BLaER1 treated with 17β-estradiol and CSF1 and Interleukin-3, amounts not matched to agents 10 nM and 100 nM (cell line): ENCODE data around the gene MLPH.

Experiments
- H3K27ac ChIP-seq, 11 experiments: shearing (Covaris generic); formaldehyde crosslinking; 2 replicates each; pipeline ENCODE4 v1.8.1; 2022
- H3K27me3 ChIP-seq, 11 experiments: shearing (Covaris generic); formaldehyde crosslinking; 2 replicates each; pipeline ENCODE4 v1.8.1; 2022
- H3K36me3 ChIP-seq, 11 experiments: shearing (Covaris generic); formaldehyde crosslinking; 2 replicates each; pipeline ENCODE4 v1.8.1; 2022
- H3K4me1 ChIP-seq, 10 experiments: shearing (Covaris generic); formaldehyde crosslinking; 2 replicates each; pipeline ENCODE4 v1.8.1; 2022
- H3K4me2 ChIP-seq, 11 experiments: shearing (Covaris generic); formaldehyde crosslinking; 2 replicates each; pipeline ENCODE4 v1.8.1; 2022
- H3K4me3 ChIP-seq, 10 experiments: shearing (Covaris generic); formaldehyde crosslinking; 2 replicates each; pipeline ENCODE4 v1.8.1; 2022
- H3K9ac ChIP-seq, 11 experiments: shearing (Covaris generic); formaldehyde crosslinking; 2 replicates each; pipeline ENCODE4 v1.8.1; 2022
- H3K9me3 ChIP-seq, 11 experiments: shearing (Covaris generic); formaldehyde crosslinking; replicated peaks in 1 of 11; 2 replicates each; pipeline ENCODE4 v1.8.1; 2022
- H4K20me1 ChIP-seq, 11 experiments: shearing (Covaris generic); formaldehyde crosslinking; 2 replicates each; pipeline ENCODE4 v1.8.1; 2022
- Cebpa-rat ChIP-seq, 11 experiments: shearing (Covaris generic); IDR thresholded peaks; 2 replicates each; pipeline ENCODE4 v1.8.1; 2022

MLPH gene

DNA sequence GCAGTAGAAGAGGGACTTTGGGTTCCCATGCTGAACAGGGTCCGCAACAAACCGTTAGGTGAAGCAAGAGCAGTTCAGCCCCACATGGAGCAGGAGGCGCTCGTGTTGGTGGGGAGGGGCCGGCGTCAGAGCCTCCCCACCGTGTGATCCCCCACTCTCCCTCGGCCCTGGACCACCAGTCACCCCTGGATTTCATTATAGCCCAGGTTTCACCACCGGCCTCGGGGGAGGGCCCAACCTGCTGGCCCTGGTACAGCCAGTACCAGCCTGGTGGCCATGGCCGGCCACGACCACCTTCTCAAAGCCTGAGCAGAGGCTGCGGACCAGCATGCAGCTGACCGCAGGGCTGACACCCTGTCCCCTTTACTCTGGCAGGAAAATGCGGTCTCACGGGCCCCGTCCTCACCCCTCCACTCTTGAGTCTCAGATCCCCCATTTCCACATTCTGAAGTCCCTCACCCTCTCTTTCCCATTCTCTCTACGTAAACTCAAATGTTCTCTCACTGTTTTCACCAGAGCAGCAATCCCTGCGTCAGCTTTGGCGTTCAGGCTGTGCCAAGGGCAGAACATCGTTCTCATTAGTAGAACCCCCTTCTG, 8.6 kb downstream of the MLPH start:
- H3K4me1 ChIP-seq, result peaks cover 24 to 46% (median 43%) of the 10 kb centered on the region in 10 experiments
- H3K4me2 ChIP-seq, result peak overlapping the region; percentile 34 to 85 (median 79); a peak in 21 of 22 replicates
- no peak for TF ChIP-seq Cebpa-rat (IDR thresholded peaks at IDR 0.05)
- H3K27me3 ChIP-seq, result no peaks in the 10 kb centered on the region
- H3K36me3 ChIP-seq, result peaks cover 0 to 8% (median 0%) of the 10 kb centered on the region in 11 experiments; a peak in 1 of 22 replicates
- no peaks in the 10 kb centered on the region for H4K20me1 ChIP-seq
- H3K9ac ChIP-seq, result peak overlapping the region in 7 of 11 experiments; percentile 15 to 68 (median 61); a peak in 13 of 22 replicates
- H3K27ac ChIP-seq, result peak overlapping the region in 9 of 11 experiments; percentile 10 to 83 (median 69); a peak in 17 of 22 replicates
- H3K4me3 ChIP-seq, result no peak overlapping the region
- H3K9me3 ChIP-seq, result peaks cover 27 to 38% (median 34%) of the 10 kb centered on the region in 11 experiments

DNA sequence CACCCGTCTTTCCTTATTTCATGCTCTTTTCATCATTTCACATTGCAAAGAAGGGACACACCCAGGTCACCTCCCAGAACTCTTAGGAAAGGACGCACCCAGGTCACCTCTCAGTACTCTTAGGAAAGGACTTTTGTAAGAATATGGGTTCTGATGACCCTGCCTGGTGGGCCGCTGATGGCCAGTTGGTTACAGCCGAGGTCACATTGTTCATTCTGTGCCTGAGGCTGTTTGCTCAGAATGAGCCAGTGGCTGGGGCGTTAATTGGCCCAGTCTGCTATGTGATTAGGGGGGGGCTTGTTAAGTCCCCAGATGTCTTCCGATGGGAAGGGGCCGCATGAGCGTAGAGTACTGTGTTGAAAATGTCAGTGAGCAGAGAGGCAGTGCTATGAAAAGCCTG, 9.4 kb downstream of the MLPH start:
- Histone ChIP-seq H3K4me2 (peak overlapping the region; percentile 26 to 85 (median 79)), H3K4me1 (peaks cover 32 to 54% (median 51%) of the 10 kb centered on the region in 10 experiments), H4K20me1 (no peaks in the 10 kb centered on the region), H3K9me3 (peaks cover 19 to 30% (median 26%) of the 10 kb centered on the region in 11 experiments), H3K36me3 (peaks cover 0 to 7% (median 0%) of the 10 kb centered on the region in 11 experiments; a peak in 1 of 22 replicates), H3K4me3 (no peak overlapping the region), H3K9ac (peak overlapping the region in 8 of 11 experiments; percentile 15 to 68 (median 56); a peak in 11 of 22 replicates), H3K27me3 (no peaks in the 10 kb centered on the region), H3K27ac (peak overlapping the region in 9 of 11 experiments; percentile 10 to 83 (median 69); a peak in 17 of 22 replicates)
- no peak for TF ChIP-seq Cebpa-rat (IDR thresholded peaks at IDR 0.05)

DNA sequence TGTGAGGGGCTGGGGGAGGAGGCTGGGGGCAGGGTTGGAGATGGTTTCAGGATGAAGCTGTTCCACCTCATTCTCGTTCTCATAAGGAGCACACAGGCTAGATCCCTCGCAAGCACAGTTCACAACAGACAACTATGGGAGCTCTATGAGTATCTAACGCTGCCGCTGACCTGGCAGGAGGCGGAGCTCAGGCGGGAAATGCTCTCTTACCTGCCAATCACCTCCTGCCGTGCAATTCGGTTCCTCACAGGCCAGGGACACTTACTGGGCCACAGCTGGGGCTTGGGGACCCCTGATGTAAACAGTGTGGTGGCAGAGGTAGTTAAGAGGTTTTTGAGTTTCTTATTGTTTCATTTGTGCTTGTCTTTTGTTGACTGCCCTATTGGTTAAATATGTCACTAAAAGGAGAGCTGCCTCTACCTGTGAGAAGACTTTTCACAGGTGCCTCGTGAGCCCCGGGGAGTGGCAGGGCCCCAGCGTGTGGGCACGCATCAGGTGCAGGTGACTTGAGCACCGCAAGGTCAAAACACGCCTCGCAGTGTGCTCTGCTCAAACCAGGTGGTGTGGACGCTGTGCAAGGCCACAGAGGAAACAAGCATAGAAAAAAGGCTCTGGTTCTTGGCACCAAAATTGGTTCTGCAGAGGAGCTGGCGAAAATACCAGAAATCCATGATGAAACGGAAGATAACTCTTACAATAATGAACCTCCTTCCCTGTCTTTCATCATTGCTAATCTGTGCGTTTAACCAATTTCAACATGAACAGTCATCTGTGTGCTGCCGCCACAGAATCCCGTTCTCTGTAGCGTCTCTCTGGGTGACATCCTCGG, 10.2 kb downstream of the MLPH start:
- H3K36me3 ChIP-seq, result no peaks in the 10 kb centered on the region; a peak in 1 of 22 replicates
- TF ChIP-seq Cebpa-rat (IDR thresholded peaks at IDR 0.05), result no peak
- H3K4me2 ChIP-seq, result peak overlapping the region; percentile 57 to 85 (median 79); a peak in 21 of 22 replicates
- peaks cover 11 to 22% (median 18%) of the 10 kb centered on the region in 11 experiments for H3K9me3 ChIP-seq
- H3K9ac ChIP-seq, result peak overlapping the region in 2 of 11 experiments; percentile 61 to 68; a peak in 2 of 22 replicates
- H3K4me1 ChIP-seq, result peaks cover 32 to 61% (median 53%) of the 10 kb centered on the region in 10 experiments
- no peak overlapping the region for H3K4me3 ChIP-seq
- H3K27me3 ChIP-seq, result no peaks in the 10 kb centered on the region
- no peaks in the 10 kb centered on the region for H4K20me1 ChIP-seq
- peak overlapping the region in 8 of 11 experiments; percentile 54 to 83 (median 69); a peak in 14 of 22 replicates for H3K27ac ChIP-seq

DNA sequence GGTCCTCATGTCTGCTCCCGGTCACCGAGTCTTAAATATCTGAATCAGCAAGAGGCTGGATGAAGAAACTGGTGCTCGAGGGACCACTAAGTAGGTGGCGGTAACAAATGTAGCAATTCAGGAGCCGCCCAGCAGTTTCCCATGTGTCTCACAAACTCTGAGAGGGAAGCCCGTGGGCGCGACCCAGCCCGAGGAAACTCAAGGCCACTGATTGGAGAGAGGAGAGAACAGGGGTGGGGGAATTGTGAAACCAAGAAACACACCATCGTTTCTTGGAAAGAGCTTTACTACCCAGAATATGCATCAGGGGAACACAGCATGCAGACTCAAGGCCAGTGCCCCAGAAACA, 10.8 kb downstream of the MLPH start:
- H3K9ac ChIP-seq, result no peak overlapping the region
- H3K36me3 ChIP-seq, result no peaks in the 10 kb centered on the region; a peak in 1 of 22 replicates
- peak in 1 of 11 experiments; percentile 63; a peak in 2 of 22 replicates for TF ChIP-seq Cebpa-rat (IDR thresholded peaks at IDR 0.05)
- H3K4me2 ChIP-seq, result peak overlapping the region; percentile 57 to 85 (median 79); a peak in 20 of 22 replicates
- H4K20me1 ChIP-seq, result no peaks in the 10 kb centered on the region
- H3K27ac ChIP-seq, result peak overlapping the region in 6 of 11 experiments; percentile 32 to 82 (median 69); a peak in 8 of 22 replicates
- H3K9me3 ChIP-seq, result peaks cover 5 to 16% (median 12%) of the 10 kb centered on the region in 11 experiments
- H3K27me3 ChIP-seq, result no peaks in the 10 kb centered on the region
- no peak overlapping the region for H3K4me3 ChIP-seq
- H3K4me1 ChIP-seq, result peaks cover 32 to 67% (median 53%) of the 10 kb centered on the region in 10 experiments

DNA sequence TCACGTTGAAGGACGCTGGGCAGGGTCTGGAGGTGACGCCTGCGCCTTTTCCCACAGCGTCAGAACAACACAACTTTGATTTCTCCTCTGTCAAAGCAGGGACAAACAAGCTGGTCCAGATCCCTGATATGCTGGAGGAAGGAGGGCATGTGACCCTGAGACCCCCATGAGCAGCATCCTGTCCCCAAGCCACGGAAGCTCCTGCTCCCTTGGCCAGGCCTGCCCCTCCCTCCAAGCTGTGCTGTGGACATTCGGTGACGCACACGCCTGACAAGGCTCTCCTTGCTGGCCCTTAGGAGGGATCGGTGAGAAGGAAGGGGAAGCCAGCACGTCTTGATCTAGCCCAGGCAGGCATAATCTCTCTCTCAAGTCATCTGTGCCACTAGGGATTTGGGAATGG, 11.3 kb downstream of the MLPH start:
- Histone ChIP-seq H3K4me3 (no peak overlapping the region), H3K27me3 (no peaks in the 10 kb centered on the region), H3K9me3 (peaks cover under 1 to 10% (median 6%) of the 10 kb centered on the region in 11 experiments; a peak in 16 of 22 replicates), H3K36me3 (no peaks in the 10 kb centered on the region), H4K20me1 (no peaks in the 10 kb centered on the region), H3K4me1 (peaks cover 32 to 72% (median 53%) of the 10 kb centered on the region in 10 experiments), H3K9ac (no peak overlapping the region), H3K27ac (peak overlapping the region in 6 of 11 experiments; percentile 3 to 80 (median 37); a peak in 8 of 22 replicates), H3K4me2 (peak overlapping the region; percentile 57 to 85 (median 79); a peak in 18 of 22 replicates)
- TF ChIP-seq Cebpa-rat (IDR thresholded peaks at IDR 0.05), result no peak

DNA sequence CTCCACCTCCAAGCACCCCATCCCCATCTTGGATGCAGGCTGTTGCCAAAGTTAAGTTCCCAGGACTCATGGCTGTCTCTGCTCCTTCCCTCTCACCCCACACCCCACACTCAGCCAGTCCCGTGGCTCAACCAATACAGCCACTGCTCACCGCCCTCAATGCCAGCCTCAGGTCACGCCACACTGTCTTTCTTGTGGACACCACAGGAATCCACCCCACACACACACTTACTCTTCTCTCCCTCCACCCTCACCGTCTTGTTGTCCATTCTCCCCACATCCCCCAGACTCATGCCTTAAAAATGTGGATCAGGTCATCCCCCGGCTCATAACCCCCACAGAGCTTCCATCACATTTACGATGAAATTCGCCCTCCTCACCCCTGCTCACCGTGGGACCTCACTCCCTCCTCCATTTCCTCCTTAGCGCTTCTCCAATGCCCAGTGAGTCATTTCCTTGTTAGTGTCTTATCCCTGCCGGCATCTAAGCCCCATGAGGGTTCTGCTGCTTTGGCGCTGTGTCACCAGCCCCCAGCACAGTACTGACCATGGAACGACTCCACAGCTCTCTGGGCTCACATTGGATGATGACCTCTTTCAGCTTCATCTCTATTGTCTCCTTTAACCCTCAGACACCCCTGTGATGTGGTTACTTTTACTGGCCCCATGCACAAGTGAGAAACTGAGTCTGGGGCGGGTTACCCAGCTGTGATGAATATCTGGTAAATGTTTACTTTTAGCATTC, 13.8 kb downstream of the MLPH start:
- Histone ChIP-seq H3K27ac (peak overlapping the region in 1 of 11 experiments; percentile 10; a peak in 2 of 22 replicates), H3K4me1 (peaks cover 24 to 70% (median 42%) of the 10 kb centered on the region in 10 experiments)

DNA sequence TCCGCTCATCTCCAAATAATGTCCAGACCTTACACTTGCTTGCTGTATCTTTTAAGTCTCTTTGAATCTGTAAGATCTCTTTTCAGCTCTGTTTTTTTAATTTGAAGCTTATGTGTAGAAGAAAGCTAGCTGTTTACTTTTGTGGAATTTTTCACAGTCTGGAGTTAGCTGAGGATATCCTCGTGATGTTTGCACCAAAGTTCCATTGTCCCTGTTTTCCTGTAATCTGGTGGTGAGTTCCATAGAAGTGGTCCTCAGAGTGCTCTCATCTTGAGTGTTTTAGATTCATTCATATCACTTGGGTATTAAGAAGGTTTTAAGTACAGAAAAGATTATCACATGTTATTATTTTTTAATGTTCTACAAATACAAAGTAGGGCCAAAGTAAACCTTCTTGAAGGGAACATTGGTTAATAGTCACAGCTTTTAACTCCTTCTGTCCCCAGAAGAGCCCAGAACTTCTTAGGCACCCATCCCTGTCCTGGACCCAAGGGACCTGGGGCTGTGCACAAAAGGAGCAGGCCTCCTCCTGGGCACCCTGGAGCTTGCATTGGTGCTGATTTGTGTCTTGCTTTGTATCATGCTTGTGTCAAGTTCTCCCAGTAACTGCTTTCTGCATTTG, 15.0 kb downstream of the MLPH start:
- Histone ChIP-seq H3K4me3 (no peak overlapping the region), H3K27ac (no peak overlapping the region), H4K20me1 (no peaks in the 10 kb centered on the region), H3K9me3 (peaks cover 0 to 16% (median 7%) of the 10 kb centered on the region in 11 experiments; a peak in 12 of 22 replicates), H3K36me3 (no peaks in the 10 kb centered on the region), H3K4me2 (peak overlapping the region in 3 of 11 experiments; percentile 9 to 43 (median 14); a peak in 3 of 22 replicates), H3K27me3 (peaks cover 0 to 8% (median 3%) of the 10 kb centered on the region in 11 experiments; a peak in 11 of 22 replicates), H3K4me1 (peaks cover 13 to 59% (median 32%) of the 10 kb centered on the region in 10 experiments), H3K9ac (no peak overlapping the region)
- no peak for TF ChIP-seq Cebpa-rat (IDR thresholded peaks at IDR 0.05)

More for the DNA sequence above, 13.8 kb downstream of the MLPH start:
- Histone ChIP-seq H3K36me3 (no peaks in the 10 kb centered on the region), H3K4me2 (peak overlapping the region; percentile 34 to 85 (median 55); a peak in 21 of 22 replicates), H3K9ac (no peak overlapping the region), H3K4me3 (no peak overlapping the region), H3K9me3 (peaks cover 0 to 8% (median 0%) of the 10 kb centered on the region in 11 experiments; a peak in 2 of 22 replicates), H4K20me1 (no peaks in the 10 kb centered on the region), H3K27me3 (no peaks in the 10 kb centered on the region)
- no peak for TF ChIP-seq Cebpa-rat (IDR thresholded peaks at IDR 0.05)

DNA sequence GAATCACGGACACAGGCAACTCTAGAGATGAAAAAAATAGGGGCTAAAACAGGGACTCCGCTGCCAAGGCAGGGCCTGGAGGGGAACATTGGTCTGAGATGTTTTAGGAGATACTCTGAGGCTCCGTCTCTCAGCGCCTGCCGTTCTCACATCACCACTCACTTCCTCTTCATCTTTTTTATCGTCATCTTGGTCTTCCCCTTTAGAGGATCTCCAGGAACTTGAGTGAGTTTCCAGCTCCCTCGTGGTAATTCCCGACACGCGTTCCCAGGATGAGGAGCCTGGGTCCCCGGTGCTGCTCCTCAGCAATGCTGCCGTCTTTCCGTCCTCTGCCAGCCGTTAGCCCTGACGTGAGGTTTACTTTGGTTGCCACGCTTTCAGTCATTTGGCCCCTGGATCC, 16.1 kb downstream of the MLPH start:
- Histone ChIP-seq H3K4me1 (peaks cover 7 to 47% (median 21%) of the 10 kb centered on the region in 10 experiments), H3K27ac (no peak overlapping the region), H4K20me1 (no peaks in the 10 kb centered on the region), H3K36me3 (no peaks in the 10 kb centered on the region), H3K9ac (no peak overlapping the region), H3K4me3 (no peak overlapping the region), H3K4me2 (peak overlapping the region in 3 of 11 experiments; percentile 14 to 49 (median 43); a peak in 6 of 22 replicates), H3K27me3 (peaks cover 6 to 20% (median 14%) of the 10 kb centered on the region in 11 experiments; a peak in 18 of 22 replicates), H3K9me3 (peaks cover 0 to 18% (median 7%) of the 10 kb centered on the region in 11 experiments; a peak in 12 of 22 replicates)
- TF ChIP-seq Cebpa-rat (IDR thresholded peaks at IDR 0.05), result no peak
